Suprapubic skin (tissue), 3 donors: ENCODE measurements around the gene PPFIA4.

Experiments used
- CTCF ChIP-seq, 2 donors: fragments of 200-600 bp in 1 of 2; fragments of 450-650 bp in 1 of 2; sonication (generic) in 1 of 2; IDR thresholded peaks; one replicate each; pipeline ENCODE4 v1.5.1; 2016 to 2019; ENCODE audit warnings: antibody characterized with exemption in 2 of 2, mild to moderate bottlenecking in 1 of 2, moderate library complexity in 1 of 2
- POLR2A ChIP-seq, 2 donors: fragments of 450-650 bp; IDR thresholded peaks; one replicate each; pipeline ENCODE4 v1.6.1; 2017; ENCODE audit warnings: antibody characterized with exemption in 2 of 2, mild to moderate bottlenecking in 2 of 2, moderate library complexity in 2 of 2

GRCh38 chr1:202979459-202979858 lies 46.8 kb upstream of the PPFIA4 start:
- TF ChIP-seq CTCF (IDR thresholded peaks at IDR 0.05) (no peak), POLR2A (IDR thresholded peaks at IDR 0.05) (no peak)
